SU-DHL-6 (cell line): ENCODE results near the gene CTCF.

Source experiments
- H2AFZ ChIP-seq: fragments of 200-600 bp; sonication (generic); 2 replicates; pipeline ENCODE4 v1.6.1; 2014; ENCODE audit warnings: low read depth, mild to moderate bottlenecking, moderate library complexity, mixed read lengths, antibody characterized with exemption, low read length; ENCODE audit not compliant: severe bottlenecking
- H3F3A ChIP-seq: fragments of 200-600 bp; shearing (Covaris generic); 2 replicates; pipeline ENCODE4 v1.6.0; 2016; ENCODE audit warnings: antibody characterized with exemption, mild to moderate bottlenecking; ENCODE audit not compliant: insufficient read depth
- H3K27ac ChIP-seq: fragments of 200-600 bp; sonication (generic); 2 replicates; pipeline ENCODE4 v1.5.1; 2016; ENCODE audit warnings: low read depth, mild to moderate bottlenecking, low read length, moderate library complexity, mixed read lengths
- H3K27me3 ChIP-seq: fragments of 200-600 bp; sonication (generic), shearing (Covaris generic); 2 replicates; pipeline ENCODE4 v1.6.0; 2014; ENCODE audit warnings: mild to moderate bottlenecking, low read length
- H3K36me3 ChIP-seq: fragments of 200-600 bp; sonication (generic); 2 replicates; pipeline ENCODE4 v1.6.1; 2014; ENCODE audit warnings: mild to moderate bottlenecking, low read length, mixed read lengths
- H3K4me2 ChIP-seq: fragments of 300-600, 200-600 bp; shearing (Covaris generic), sonication (generic); 2 replicates; pipeline ENCODE4 v1.6.0; 2014; ENCODE audit warnings: low read length, low read depth, mild to moderate bottlenecking; ENCODE audit not compliant: poor library complexity, severe bottlenecking
- H3K4me3 ChIP-seq: fragments of 200-600 bp; sonication (generic); 2 replicates; pipeline ENCODE4 v1.5.1; 2014; ENCODE audit warnings: antibody characterized with exemption, low read length, mild to moderate bottlenecking, mixed read lengths; ENCODE audit not compliant: insufficient read depth, poor library complexity, severe bottlenecking
- H3K79me2 ChIP-seq: fragments of 200-600 bp; sonication (generic); 2 replicates; pipeline ENCODE4 v1.6.1; 2014; ENCODE audit warnings: mild to moderate bottlenecking, low read length, moderate library complexity; ENCODE audit not compliant: insufficient read depth
- H3K9ac ChIP-seq: fragments of 200-600 bp; sonication (generic); 2 replicates; pipeline ENCODE4 v1.7.0; 2014; ENCODE audit warnings: mild to moderate bottlenecking, low read length
- H3K9me2 ChIP-seq: fragments of 200-600 bp; sonication (generic); replicated peaks from 2 replicates; pipeline ENCODE4 v1.6.1; 2014; ENCODE audit warnings: low read length; ENCODE audit not compliant: insufficient read depth
- H3K9me3 ChIP-seq: fragments of 200-600 bp; sonication (generic); 2 replicates; pipeline ENCODE4 v1.6.1; 2014; ENCODE audit warnings: low read length, mixed read lengths; ENCODE audit not compliant: insufficient read depth
- H4K20me1 ChIP-seq: fragments of 200-600 bp; sonication (generic); 2 replicates; pipeline ENCODE4 v1.6.1; 2014; ENCODE audit warnings: low read depth, mild to moderate bottlenecking, antibody characterized with exemption, low read length, moderate library complexity, mixed read lengths
- CTCF ChIP-seq: fragments of 200-600 bp; sonication (generic); IDR thresholded peaks from one replicate; pipeline ENCODE4 v1.5.1; 2017; ENCODE audit warnings: antibody characterized with exemption, mild to moderate bottlenecking, low read length, moderate library complexity; ENCODE audit not compliant: insufficient read depth, poor library complexity, severe bottlenecking
- EZH2phosphoT487 ChIP-seq: fragments of 200-600 bp; sonication (generic), shearing (Covaris generic); conservative IDR thresholded peaks from 2 replicates; pipeline ENCODE4 v1.6.1; 2018; ENCODE audit warnings: mild to moderate bottlenecking, antibody characterized with exemption, low read length, moderate library complexity, mixed read lengths

CTCF gene

GRCh38 chr16:67655363-67655762 is 93.0 kb downstream of the CTCF start:
- no peaks in the 10 kb centered on the region for H4K20me1 ChIP-seq
- no peak overlapping the region for H3K4me3 ChIP-seq
- no peaks in the 10 kb centered on the region for H3K79me2 ChIP-seq
- H3K9ac ChIP-seq, result no peak overlapping the region
- no peak overlapping the region for H3K27ac ChIP-seq
- no peaks in the 10 kb centered on the region for H3K9me2 ChIP-seq
- H3K9me3 ChIP-seq, result no peaks in the 10 kb centered on the region
- no peaks in the 10 kb centered on the region for H3K36me3 ChIP-seq
- H3K27me3 ChIP-seq, result no peaks in the 10 kb centered on the region
- TF ChIP-seq EZH2phosphoT487 (no peak), CTCF (no peak)
- H2AFZ ChIP-seq, result no peak overlapping the region
- no peak overlapping the region for H3K4me2 ChIP-seq
- H3F3A ChIP-seq, result peaks cover 7% of the 10 kb centered on the region; the same call in 1 of the 2 replicates

- Histone ChIP-seq H3F3A (peaks cover 7% of the 10 kb centered on the region; the same call in 1 of the 2 replicates), H3K9me2 (no peaks in the 10 kb centered on the region), H4K20me1 (no peaks in the 10 kb centered on the region), H3K27ac (no peak overlapping the region), H3K9me3 (no peaks in the 10 kb centered on the region), H3K9ac (no peak overlapping the region), H3K79me2 (no peaks in the 10 kb centered on the region), H3K36me3 (no peaks in the 10 kb centered on the region), H3K27me3 (no peaks in the 10 kb centered on the region), H2AFZ (no peak overlapping the region), H3K4me2 (no peak overlapping the region), H3K4me3 (no peak overlapping the region)
- TF ChIP-seq CTCF (no peak), EZH2phosphoT487 (no peak)
These were observed 94.2 kb downstream of the CTCF start for GRCh38 chr16:67656344-67657016.

- no peaks in the 10 kb centered on the region for H3K36me3 ChIP-seq
- TF ChIP-seq CTCF (no peak), EZH2phosphoT487 (no peak)
- no peak overlapping the region for H3K4me2 ChIP-seq
- H2AFZ ChIP-seq, result no peak overlapping the region
- no peak overlapping the region for H3K9ac ChIP-seq
- H3K9me2 ChIP-seq, result no peaks in the 10 kb centered on the region
- H3K4me3 ChIP-seq, result no peak overlapping the region
- H3K9me3 ChIP-seq, result no peaks in the 10 kb centered on the region
- H3K27me3 ChIP-seq, result no peaks in the 10 kb centered on the region
- H3F3A ChIP-seq, result peaks cover 7% of the 10 kb centered on the region; the same call in 1 of the 2 replicates
- no peak overlapping the region for H3K27ac ChIP-seq
- no peaks in the 10 kb centered on the region for H4K20me1 ChIP-seq
- H3K79me2 ChIP-seq, result no peaks in the 10 kb centered on the region
These were observed 94.8 kb downstream of the CTCF start for GRCh38 chr16:67657017-67657608.
